IMR-90 (cell line): ENCODE data around the gene TINCR. TPM values are rescaled to one million over a fixed set of nuclear protein-coding genes. Genes with fewer than 3 reads are reported as not detected.

ENCODE experiments used
- ATAC-seq: fragments of 200-7000 bp; cut with Tn5 transposase; 2 replicates; pipeline ENCODE4 v1.9.1; 2020; ENCODE audit warnings: low read depth, mild to moderate bottlenecking, moderate library complexity
- BruUV-seq: library from RNA; stranded (reverse); fragments of 400-500 nt; replicated peaks from 2 replicates; lab custom pipeline; 2021; lab: Mats Ljungman, UMichigan
- CTCF ChIA-PET: fragments of 300-600 bp; formaldehyde crosslinking; extraction: SDS; loops from one replicate; lab custom pipeline; 2021; ENCODE audit warnings: antibody characterized with exemption; lab: Yijun Ruan, JAX
- POLR2A ChIA-PET: fragments of 300-600 bp; sonication (Branson Sonifier 250); formaldehyde crosslinking; loops from one replicate; lab custom pipeline; 2022; ENCODE audit warnings: antibody characterized with exemption; ENCODE audit not compliant: unreplicated experiment; lab: Charles Lee
- DNase-seq: peaks from one replicate; pipeline ENCODE4 v3.0.0; 2013
- H2AFZ ChIP-seq: replicated peaks from 2 replicates; pipeline ENCODE3; 2013; ENCODE audit warnings: low read length, mild to moderate bottlenecking; ENCODE audit not compliant: poor library complexity
- H2AK5ac ChIP-seq: 2 replicates; pipeline ENCODE4 v1.6.1; 2013; ENCODE audit warnings: low read depth, low read length, inconsistent platforms
- H2AK9ac ChIP-seq: replicated peaks from 2 replicates; pipeline ENCODE3; 2013; ENCODE audit warnings: mild to moderate bottlenecking, low read depth, low read length, moderate library complexity; ENCODE audit not compliant: poor library complexity
- H2BK120ac ChIP-seq: 2 replicates; pipeline ENCODE4 v1.6.1; 2013; ENCODE audit warnings: low read depth, low read length, inconsistent platforms
- H2BK15ac ChIP-seq: 3 replicates; pipeline ENCODE4 v1.6.1; 2013; ENCODE audit warnings: low read depth, low read length, inconsistent platforms
- H2BK20ac ChIP-seq: 2 replicates; pipeline ENCODE4 v1.6.1; 2013; ENCODE audit warnings: low read depth, mild to moderate bottlenecking, inconsistent platforms, low read length, moderate library complexity
- H2BK5ac ChIP-seq: 2 replicates; pipeline ENCODE4 v1.6.1; 2013; ENCODE audit warnings: mild to moderate bottlenecking, low read depth, low read length, inconsistent platforms; ENCODE audit not compliant: poor library complexity, severe bottlenecking
- H3K14ac ChIP-seq: replicated peaks from 2 replicates; pipeline ENCODE4 v1.6.1; 2013; ENCODE audit warnings: low read depth, low read length, inconsistent platforms
- H3K18ac ChIP-seq: 2 replicates; pipeline ENCODE4 v1.6.1; 2013; ENCODE audit warnings: low read depth, low read length, control low read depth
- H3K23ac ChIP-seq: 2 replicates; pipeline ENCODE4 v1.6.1; 2013; ENCODE audit warnings: low read depth, low read length, inconsistent platforms
- H3K27ac ChIP-seq: 2 replicates; pipeline ENCODE4 v1.5.1; 2013; ENCODE audit warnings: mild to moderate bottlenecking, control low read depth, low read length; ENCODE audit not compliant: insufficient read depth
- H3K27me3 ChIP-seq: 2 replicates; pipeline ENCODE4 v1.6.1; 2013; ENCODE audit warnings: low read length; ENCODE audit not compliant: control insufficient read depth, insufficient read depth
- H3K36me3 ChIP-seq: 2 replicates; pipeline ENCODE4 v1.6.1; 2013; ENCODE audit warnings: low read length, mixed read lengths; ENCODE audit not compliant: control insufficient read depth, insufficient read depth
- H3K4ac ChIP-seq: 2 replicates; pipeline ENCODE4 v1.6.1; 2013; ENCODE audit warnings: low read depth, low read length, inconsistent platforms
- H3K4me1 ChIP-seq: 2 replicates; pipeline ENCODE4 v1.6.1; 2013; ENCODE audit warnings: low read length, mixed read lengths; ENCODE audit not compliant: control insufficient read depth, insufficient read depth
- H3K4me2 ChIP-seq: 2 replicates; pipeline ENCODE4 v1.6.1; 2013; ENCODE audit warnings: low read depth, mild to moderate bottlenecking, control low read depth, low read length, moderate library complexity
- H3K4me3 ChIP-seq: 2 replicates; pipeline ENCODE4 v1.5.1; 2013; ENCODE audit warnings: low read depth, mild to moderate bottlenecking, control low read depth, low read length, moderate library complexity; ENCODE audit not compliant: insufficient read depth
- H3K56ac ChIP-seq: 2 replicates; pipeline ENCODE4 v1.6.1; 2013; ENCODE audit warnings: low read length, inconsistent platforms; ENCODE audit not compliant: insufficient read depth; ENCODE audit errors: extremely low read depth
- H3K79me1 ChIP-seq, 2 experiments: 2 replicates each; pipeline ENCODE4 v1.6.1; 2013; ENCODE audit warnings: low read length in 2 of 2, inconsistent platforms in 1 of 2, low read depth in 1 of 2
- H3K9ac ChIP-seq: 2 replicates; pipeline ENCODE4 v1.6.1; 2013; ENCODE audit warnings: low read depth, low read length, control low read depth
- H3K9me1 ChIP-seq: 2 replicates; pipeline ENCODE4 v1.6.1; 2013; ENCODE audit warnings: low read length, inconsistent platforms; ENCODE audit not compliant: insufficient read depth
- H3K9me3 ChIP-seq: 2 replicates; pipeline ENCODE4 v1.6.1; 2013; ENCODE audit warnings: low read length; ENCODE audit not compliant: control insufficient read depth, insufficient read depth
- H4K20me1 ChIP-seq: 2 replicates; pipeline ENCODE4 v1.6.1; 2013; ENCODE audit warnings: low read length, inconsistent platforms; ENCODE audit not compliant: insufficient read depth
- H4K5ac ChIP-seq: 2 replicates; pipeline ENCODE4 v1.6.1; 2013; ENCODE audit warnings: mild to moderate bottlenecking, low read depth, low read length, control low read depth
- H4K8ac ChIP-seq, 2 experiments: 2 replicates each; pipeline ENCODE4 v1.6.1; 2013; ENCODE audit warnings: low read depth in 2 of 2, low read length in 2 of 2, control low read depth in 1 of 2, inconsistent platforms in 1 of 2
- H4K91ac ChIP-seq: 2 replicates; pipeline ENCODE4 v1.6.1; 2013; ENCODE audit warnings: low read depth, low read length, inconsistent platforms; ENCODE audit not compliant: insufficient read depth
- SMC3 ChIP-seq: fragments of 150-350 bp; IDR thresholded peaks from 2 replicates; pipeline ENCODE4 v1.6.1; 2016; ENCODE audit warnings: low read depth, mild to moderate bottlenecking, antibody characterized with exemption, low read length, moderate library complexity
- WGBS, 2 experiments: methylation state at CpG; one replicate each; pipeline versions ENCODE4 v1.1.5 to v1.1.7; 2013; ENCODE audit warnings: missing lambda C conversion rate in 2 of 2; ENCODE audit not compliant: insufficient read length in 1 of 2; ENCODE audit errors: extremely low coverage in 2 of 2; 5-methylcytosine and 5-hydroxymethylcytosine counted together
- dilution Hi-C: fragments of 300-500 bp; cut with HindIII; formaldehyde crosslinking; loops from one replicate; pipeline ENCODE4 v1.14.3; 2018; ENCODE audit warnings: low sequenced_read_pairs; ENCODE audit not compliant: unreplicated experiment
- in situ Hi-C: fragments of 300-500 bp; cut with MboI; formaldehyde crosslinking; loops from 3 replicates; pipeline ENCODE4 v1.14.3; 2019; ENCODE audit warnings: low sequenced_read_pairs, inconsistent platforms, mixed read lengths
- intact Hi-C: fragments of 100-400 bp; cut with micrococcal nuclease; formaldehyde crosslinking; loops from 2 replicates; pipeline ENCODE4 v1.10.0; 2022
- polyA plus RNA-seq, 3 experiments: library from polyadenylated mRNA; depleted of rRNA; stranded (reverse); fragments of >200 nt; gene quantifications; 2 replicates each; pipeline ENCODE4 v1.2.3, GENCODE V29; 2012; ENCODE audit warnings: low replicate concordance in 1 of 3
- total RNA-seq: library from RNA; depleted of rRNA; stranded (reverse); fragments of >200 nt; gene quantifications from 2 replicates; pipeline ENCODE4 v1.2.3, GENCODE V29; 2012

Gene TINCR
- total and polyA plus RNA-seq, 2 of the 4 experiments (the other 2 are of a cell fraction), result 0.05 TPM; not detected in 1

DNA sequence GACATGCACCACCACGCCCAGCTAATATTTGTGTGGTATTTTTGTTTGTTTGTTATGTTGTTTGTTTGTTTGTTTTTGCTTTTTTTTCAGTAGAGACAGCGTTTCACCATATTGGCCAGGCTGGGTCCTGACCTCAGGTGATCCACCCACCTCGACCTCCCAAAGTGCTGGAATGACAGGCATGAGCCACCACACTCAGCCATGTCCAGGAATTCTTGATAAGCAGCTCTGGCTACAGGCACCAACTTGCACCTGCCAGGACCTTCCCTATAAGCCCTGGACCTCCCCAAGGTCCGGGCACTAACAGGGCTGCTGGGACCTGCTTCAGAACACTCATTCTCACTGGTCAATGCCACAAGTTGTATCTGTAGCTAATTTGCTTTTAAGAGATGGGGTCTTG lies 48.7 kb downstream of the TINCR start:
- Histone ChIP-seq H3K9me1 (no peaks in the 10 kb centered on the region), H3K4ac (no peak overlapping the region), H3K27me3 (peaks cover 13% of the 10 kb centered on the region; the same call in 1 of the 2 replicates), H3K36me3 (no peaks in the 10 kb centered on the region), H3K56ac (no peak overlapping the region), H2AFZ (no peak overlapping the region), H4K5ac (no peak overlapping the region), H2BK15ac (no peak overlapping the region), H3K27ac (no peak overlapping the region), H2BK120ac (no peak overlapping the region), H3K9ac (no peak overlapping the region), H4K91ac (no peak overlapping the region), H4K20me1 (no peaks in the 10 kb centered on the region), H2BK5ac (no peak overlapping the region), H2AK5ac (no peak overlapping the region), H3K4me1 (no peaks in the 10 kb centered on the region), H3K14ac (no peak overlapping the region), H3K79me1 (no peaks in the 10 kb centered on the region), H3K4me2 (no peak overlapping the region), H3K18ac (no peak overlapping the region), H3K9me3 (peaks cover 19% of the 10 kb centered on the region), H2AK9ac (no peak overlapping the region), H4K8ac (no peak overlapping the region), H3K4me3 (no peak overlapping the region), H2BK20ac (no peak overlapping the region), H3K23ac (no peak overlapping the region)
- DNase-seq, result no peak
- 29% methylated on average over 1 of the region's 4 CpGs; no CpG with 5 or more reads in 1 of the 2 experiments for WGBS, 2 experiments
- BruUV-seq, result no TSS peak
- intact Hi-C loops, result no loop called here
- dilution Hi-C loops, result no loop called here
- in situ Hi-C loops, result no loop called here
- ChIA-PET POLR2A (no interaction called here), CTCF (no interaction called here)
- no peak for TF ChIP-seq SMC3
- ATAC-seq, result no peak
